Activated T-helper 1 cell treated with Interleukin-2 at 50 U/mL for 16 hours (primary cell): ENCODE results near the gene WDR4.
"Not testable (repeated sequence)": the region's sequence is repeated elsewhere in the genome, so short reads cannot be mapped to it uniquely, and the experiment has no call there.

Source experiments
- DNase-seq: peaks from one replicate; pipeline ENCODE4 v3.0.0-alpha.2; 2020; ENCODE audit warnings: low read depth

The WDR4 gene

GRCh38 chr21:42878678-42878992, 704 bp downstream of the WDR4 start:
- no peak for DNase-seq

- not testable (repeated sequence) for DNase-seq
Measured at GRCh38 chr21:42875811-42876210, 3.5 kb downstream of the WDR4 start.

- DNase-seq, result no peak
Measured at GRCh38 chr21:42873096-42873495, 6.2 kb downstream of the WDR4 start.

DNA sequence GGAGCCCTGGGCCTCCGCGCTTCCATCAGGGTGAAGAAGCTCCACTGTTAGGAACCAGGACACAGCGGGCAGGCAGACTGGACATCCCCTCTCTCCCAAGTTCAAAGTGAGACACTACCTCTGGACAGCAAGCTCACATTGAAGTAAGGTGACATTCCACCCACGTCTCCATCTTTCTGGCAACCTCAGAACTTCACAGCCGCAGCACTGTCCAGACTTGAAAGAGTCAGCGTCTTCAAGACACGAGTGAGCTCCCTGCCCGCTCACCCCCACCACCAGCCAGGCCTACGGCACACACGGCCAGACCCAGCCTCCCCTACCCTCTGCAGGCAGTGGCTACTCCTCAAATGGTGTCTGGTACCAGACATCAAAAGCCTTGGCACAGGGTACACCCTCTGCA, 11.1 kb downstream of the WDR4 start:
- no peak for DNase-seq

GRCh38 chr21:42865776-42866160, 13.6 kb downstream of the WDR4 start:
- DNase-seq, result no peak

DNA sequence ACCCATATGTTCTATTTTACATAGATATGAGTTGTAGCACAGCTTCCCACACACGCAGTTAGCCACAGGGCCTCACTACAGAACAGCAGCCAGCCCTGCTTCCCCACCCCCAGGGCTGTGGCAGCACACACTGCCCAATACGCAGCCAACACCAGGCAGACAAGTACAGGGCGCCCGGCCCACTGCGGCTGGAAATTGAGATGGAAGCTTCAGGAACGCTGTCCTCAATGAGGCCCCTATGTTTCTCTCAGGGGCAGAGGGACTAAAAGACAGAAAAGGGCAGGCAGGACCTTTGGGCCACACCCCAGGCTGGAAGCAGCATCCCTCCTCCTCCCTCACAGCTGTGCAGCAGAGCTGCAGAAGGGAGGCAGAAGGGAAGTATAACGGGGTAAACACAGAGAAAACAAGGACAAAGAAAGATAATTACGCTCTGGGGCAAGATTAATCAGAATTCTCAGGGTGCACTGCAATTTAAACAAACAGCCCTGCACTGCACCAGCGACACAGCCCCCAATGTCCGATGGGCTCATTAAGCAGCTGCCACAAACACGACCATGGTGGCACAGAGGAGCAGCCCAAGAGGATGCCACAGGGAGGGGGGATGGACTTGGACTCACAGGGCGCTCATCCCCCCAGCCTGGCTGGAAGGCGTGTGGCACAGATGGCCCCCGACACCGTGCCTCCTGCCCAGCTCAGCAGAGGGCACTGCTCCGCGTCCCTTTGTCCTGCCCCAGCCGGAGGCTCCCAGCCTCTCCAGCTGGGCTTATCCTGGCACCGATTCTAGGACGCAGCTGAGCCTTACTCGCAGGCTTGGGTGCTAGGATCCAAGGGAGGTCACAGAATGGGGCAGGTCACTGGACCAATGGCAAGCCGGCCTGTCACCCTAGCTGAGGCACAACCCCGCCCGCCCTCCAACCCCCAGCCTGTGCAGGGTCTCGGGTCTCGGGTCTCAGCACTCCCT, 14.2 kb downstream of the WDR4 start:
- DNase-seq, result no peak

DNA sequence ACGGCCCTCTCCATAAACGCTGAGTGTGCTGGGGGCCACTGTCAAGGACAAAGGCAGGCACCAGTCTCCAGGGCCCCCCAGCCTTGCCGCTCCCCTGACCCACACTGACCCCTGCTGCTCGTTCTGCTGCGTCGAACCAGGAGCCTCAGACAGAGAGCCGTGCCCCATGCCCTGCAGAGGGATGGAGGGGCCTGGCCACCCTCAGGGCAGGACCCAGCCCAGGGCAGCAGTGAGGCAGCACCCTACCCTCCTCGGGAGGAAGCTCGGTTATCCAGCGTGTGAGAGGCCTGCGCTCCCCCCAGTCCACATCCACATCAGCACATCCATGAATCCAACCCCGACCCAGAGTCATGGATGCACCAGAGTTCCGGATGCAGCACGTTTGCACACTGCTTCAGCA, 15.1 kb downstream of the WDR4 start:
- no peak for DNase-seq

GRCh38 chr21:42863504-42863870, 15.9 kb downstream of the WDR4 start:
- no peak for DNase-seq

- DNase-seq, result no peak
Measured at GRCh38 chr21:42862774-42863503, 16.4 kb downstream of the WDR4 start.

- no peak for DNase-seq
Measured at GRCh38 chr21:42861848-42862400, 17.4 kb downstream of the WDR4 start.

- DNase-seq, result no peak
Measured at GRCh38 chr21:42861311-42861847, 18.0 kb downstream of the WDR4 start.

DNA sequence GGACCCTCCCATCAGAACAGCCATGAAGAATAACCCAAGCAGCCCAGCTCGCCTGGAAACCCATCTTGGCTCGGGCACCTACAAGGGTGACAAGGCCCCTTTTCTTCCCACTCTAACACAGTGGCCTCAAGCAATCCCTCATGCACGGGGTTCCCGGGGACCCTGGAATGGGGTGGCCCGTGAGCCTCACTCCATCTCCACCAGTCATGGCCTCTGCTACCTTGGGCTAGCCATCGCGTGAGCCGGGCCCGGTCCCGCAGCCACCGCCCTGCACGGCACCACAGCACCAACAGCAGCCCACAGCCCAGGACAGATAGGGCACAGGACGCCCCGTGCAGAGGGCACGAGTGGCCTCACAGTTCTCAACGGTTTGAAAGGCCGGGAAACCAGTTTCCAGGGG, 19.0 kb downstream of the WDR4 start:
- DNase-seq, result no peak

- DNase-seq, result no peak
Measured at GRCh38 chr21:42859891-42860230, 19.5 kb downstream of the WDR4 start.

GRCh38 chr21:42858957-42859890, 20.1 kb downstream of the WDR4 start:
- no peak for DNase-seq

DNA sequence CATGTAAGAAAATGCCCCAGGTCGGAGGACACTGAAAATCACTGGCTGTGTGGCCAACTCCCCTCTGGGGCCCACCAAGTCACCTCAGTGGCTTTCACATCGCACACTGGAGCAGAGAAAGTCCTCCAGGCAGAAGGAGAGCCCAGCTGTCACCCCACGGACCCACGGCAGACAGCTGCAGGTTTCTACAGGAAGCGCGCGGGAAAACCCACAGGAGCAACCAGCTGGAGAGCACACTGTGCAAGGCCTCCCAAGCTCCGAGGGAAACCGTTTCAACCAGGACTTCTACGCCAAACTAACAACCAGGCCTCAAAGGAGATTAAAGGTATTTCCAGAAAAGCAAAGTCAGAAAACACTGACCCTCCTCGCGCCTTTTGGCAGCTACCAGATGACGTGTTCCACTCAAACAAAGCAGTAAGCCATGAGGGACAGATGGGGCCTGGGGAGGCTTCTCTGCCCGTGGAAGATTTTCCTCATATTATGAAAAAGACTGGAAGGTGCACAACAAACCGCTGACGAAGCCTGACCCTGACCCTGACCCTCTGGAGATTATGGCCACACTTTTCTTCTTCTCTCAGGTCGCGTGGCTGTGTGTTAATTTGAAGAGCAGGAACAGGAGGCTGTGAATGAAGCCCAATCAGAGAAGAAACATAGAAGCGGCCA, 21.0 kb downstream of the WDR4 start:
- DNase-seq, result no peak

DNA sequence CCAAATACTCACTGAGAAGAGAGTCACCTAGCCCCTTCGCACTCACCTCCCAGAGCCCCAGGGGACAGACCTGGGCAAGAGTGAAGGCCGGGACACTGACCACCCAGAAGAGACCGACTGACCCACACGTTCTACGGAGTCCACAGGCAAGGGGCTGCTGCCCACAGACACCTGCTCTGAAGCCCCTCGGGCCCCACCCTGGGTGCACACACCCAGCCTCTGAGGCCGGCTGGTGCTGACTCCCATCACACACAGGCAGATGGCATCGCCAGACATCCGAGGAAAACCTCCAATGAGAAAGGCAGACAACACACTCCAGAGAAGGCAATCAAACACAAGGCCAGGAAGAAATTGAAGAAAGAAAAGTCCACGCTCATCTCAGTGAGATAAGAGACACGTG, 22.1 kb downstream of the WDR4 start:
- no peak for DNase-seq

DNA sequence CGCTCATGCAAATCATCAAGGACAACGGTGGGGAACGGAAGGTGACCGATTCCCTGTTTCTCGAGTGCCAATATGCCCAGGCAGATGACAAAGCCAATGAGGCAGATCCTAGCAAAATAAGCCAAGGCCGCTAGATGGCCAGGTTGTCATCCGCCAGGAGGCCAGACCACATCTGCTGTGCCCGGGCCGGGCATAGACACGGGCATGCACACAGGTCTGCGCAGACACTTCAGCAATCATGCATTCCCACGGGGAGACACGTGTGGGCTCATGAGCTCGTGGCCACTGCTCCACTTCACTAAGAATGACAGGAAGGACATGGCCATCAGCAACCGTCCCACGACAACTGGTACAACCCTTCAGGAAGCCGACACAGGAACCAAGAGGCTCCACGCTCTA, 23.4 kb downstream of the WDR4 start:
- no peak for DNase-seq

- DNase-seq, result no peak
Measured at GRCh38 chr21:42855171-42855936, 24.0 kb downstream of the WDR4 start.

- DNase-seq, result no peak
Measured at GRCh38 chr21:42854246-42855010, 24.9 kb downstream of the WDR4 start.

- DNase-seq, result no peak
Measured at GRCh38 chr21:42853621-42854020, 25.7 kb downstream of the WDR4 start.
